Measurements from ENCODE around the gene PDPK1.

The PDPK1 gene

DNA sequence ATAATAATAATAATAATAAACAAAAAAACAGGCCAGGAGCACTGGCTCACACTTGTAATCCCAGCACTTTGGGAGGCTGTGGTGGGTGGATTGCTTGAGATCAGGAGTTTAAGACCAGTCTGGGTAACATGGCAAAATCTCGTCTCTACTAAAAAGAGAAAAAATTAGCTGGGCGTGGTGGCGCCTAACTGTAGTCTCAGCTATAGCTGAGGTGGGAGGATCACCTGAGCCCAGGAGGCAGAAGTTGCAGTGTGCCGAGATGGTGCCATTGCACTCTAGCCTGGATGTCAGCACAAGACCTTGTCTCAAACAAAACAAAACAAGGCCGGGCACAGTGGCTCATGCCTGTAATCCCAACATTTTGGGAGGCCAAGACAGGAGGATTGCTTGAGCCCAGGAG lies 42.8 kb upstream of the PDPK1 start (continued):
- TF ChIP-seq, protein P1, sequence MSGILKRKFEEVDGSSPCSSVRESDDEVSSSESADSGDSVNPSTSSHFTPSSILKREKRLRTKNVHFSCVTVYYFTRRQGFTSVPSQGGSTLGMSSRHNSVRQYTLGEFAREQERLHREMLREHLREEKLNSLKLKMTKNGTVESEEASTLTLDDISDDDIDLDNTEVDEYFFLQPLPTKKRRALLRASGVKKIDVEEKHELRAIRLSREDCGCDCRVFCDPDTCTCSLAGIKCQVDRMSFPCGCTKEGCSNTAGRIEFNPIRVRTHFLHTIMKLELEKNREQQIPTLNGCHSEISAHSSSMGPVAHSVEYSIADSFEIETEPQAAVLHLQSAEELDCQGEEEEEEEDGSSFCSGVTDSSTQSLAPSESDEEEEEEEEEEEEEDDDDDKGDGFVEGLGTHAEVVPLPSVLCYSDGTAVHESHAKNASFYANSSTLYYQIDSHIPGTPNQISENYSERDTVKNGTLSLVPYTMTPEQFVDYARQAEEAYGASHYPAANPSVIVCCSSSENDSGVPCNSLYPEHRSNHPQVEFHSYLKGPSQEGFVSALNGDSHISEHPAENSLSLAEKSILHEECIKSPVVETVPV (CRISPR knock-in tag; IDR thresholded peaks at IDR 0.05): no peak
- no peak for TF ChIP-seq ZFP3 (CRISPR knock-in tag; IDR thresholded peaks at IDR 0.05)

DNA sequence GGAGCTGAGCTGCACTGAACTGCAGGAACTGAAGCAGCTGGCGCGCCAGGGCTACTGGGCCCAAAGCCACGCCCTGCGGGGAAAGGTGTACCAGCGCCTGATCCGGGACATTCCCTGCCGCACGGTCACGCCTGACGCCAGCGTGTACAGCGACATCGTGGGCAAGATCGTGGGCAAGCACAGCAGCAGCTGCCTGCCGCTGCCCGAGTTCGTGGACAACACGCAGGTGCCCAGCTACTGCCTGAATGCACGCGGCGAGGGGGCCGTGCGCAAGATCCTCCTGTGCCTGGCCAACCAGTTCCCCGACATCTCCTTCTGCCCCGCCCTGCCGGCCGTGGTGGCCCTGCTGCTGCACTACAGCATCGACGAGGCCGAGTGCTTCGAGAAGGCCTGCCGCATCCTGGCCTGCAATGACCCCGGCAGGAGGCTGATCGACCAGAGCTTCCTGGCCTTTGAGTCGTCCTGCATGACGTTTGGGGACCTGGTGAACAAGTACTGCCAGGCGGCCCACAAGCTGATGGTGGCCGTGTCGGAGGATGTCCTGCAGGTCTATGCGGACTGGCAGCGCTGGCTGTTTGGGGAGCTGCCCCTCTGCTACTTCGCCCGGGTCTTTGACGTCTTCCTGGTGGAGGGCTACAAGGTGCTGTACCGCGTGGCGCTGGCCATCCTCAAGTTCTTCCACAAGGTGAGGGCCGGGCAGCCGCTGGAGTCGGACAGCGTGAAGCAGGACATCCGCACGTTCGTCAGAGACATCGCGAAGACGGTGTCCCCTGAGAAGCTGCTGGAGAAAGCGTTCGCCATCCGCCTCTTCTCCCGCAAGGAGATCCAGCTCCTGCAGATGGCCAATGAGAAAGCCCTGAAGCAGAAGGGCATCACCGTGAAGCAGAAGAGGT lies 41.4 kb upstream of the PDPK1 start:
- ATAC-seq: no peak
- TF ChIP-seq ZNF8 (CRISPR knock-in tag; IDR thresholded peaks at IDR 0.05) (no peak), ZFP3 (CRISPR knock-in tag; IDR thresholded peaks at IDR 0.05) (no peak), BACH2 (CRISPR knock-in tag; IDR thresholded peaks at IDR 0.05; ENCODE audit: borderline replicate concordance) (no peak), SNAI2 (CRISPR knock-in tag; IDR thresholded peaks at IDR 0.05) (no peak), ZNF70 (CRISPR knock-in tag; IDR thresholded peaks at IDR 0.05) (no peak), ZNF565 (CRISPR knock-in tag; conservative IDR thresholded peaks at IDR 0.05; ENCODE audit: low read depth) (no peak), TCF4 (CRISPR knock-in tag; IDR thresholded peaks at IDR 0.05; ENCODE audit: borderline replicate concordance) (no peak), ARNTL (CRISPR knock-in tag; IDR thresholded peaks at IDR 0.05; ENCODE audit: borderline replicate concordance, low read depth) (no peak), ZC3H10 (CRISPR knock-in tag; IDR thresholded peaks at IDR 0.05) (no peak), PPARA (CRISPR knock-in tag; IDR thresholded peaks at IDR 0.05; ENCODE audit: borderline replicate concordance) (no peak), GLIS3 (CRISPR knock-in tag; IDR thresholded peaks at IDR 0.05) (no peak), TOX (CRISPR knock-in tag; IDR thresholded peaks at IDR 0.05; ENCODE audit: borderline replicate concordance) (no peak), ZFP30 (CRISPR knock-in tag; IDR thresholded peaks at IDR 0.05) (no peak), ISL1 (CRISPR knock-in tag; IDR thresholded peaks at IDR 0.05) (no peak)
- TF ChIP-seq, protein P2, sequence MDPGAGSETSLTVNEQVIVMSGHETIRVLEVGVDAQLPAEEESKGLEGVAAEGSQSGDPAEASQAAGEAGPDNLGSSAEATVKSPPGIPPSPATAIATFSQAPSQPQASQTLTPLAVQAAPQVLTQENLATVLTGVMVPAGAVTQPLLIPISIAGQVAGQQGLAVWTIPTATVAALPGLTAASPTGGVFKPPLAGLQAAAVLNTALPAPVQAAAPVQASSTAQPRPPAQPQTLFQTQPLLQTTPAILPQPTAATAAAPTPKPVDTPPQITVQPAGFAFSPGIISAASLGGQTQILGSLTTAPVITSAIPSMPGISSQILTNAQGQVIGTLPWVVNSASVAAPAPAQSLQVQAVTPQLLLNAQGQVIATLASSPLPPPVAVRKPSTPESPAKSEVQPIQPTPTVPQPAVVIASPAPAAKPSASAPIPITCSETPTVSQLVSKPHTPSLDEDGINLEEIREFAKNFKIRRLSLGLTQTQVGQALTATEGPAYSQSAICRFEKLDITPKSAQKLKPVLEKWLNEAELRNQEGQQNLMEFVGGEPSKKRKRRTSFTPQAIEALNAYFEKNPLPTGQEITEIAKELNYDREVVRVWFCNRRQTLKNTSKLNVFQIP (CRISPR knock-in tag; IDR thresholded peaks at IDR 0.05; ENCODE audit: borderline replicate concordance, low read depth): no peak

DNA sequence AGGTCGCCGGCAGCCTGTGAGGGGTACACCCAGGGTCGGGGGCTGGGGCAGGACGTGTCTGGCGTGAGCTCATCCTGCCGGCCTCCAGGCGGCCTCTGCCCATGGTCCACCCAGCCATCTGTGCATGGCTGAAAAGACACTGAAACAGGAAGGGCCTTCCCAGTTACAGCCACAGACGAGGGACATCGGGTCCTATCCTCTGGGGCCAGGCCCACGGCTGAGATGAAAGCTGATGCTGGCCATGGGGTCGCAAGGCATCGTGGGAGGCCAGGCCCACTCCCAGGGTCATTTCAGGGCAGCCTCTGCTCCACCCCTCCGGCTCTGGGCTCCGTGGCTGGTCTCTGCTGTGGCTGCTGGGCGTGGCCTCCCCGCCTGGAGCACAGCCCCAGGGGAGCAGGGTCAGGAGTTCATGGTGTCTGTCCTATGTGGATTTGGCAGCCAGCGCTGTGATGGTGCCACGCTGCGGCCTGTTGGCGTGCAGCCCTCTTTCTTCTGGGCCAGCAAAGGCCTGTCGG lies 40.6 kb upstream of the PDPK1 start:
- ATAC-seq: no peak
- TF ChIP-seq SNAI2 (CRISPR knock-in tag; IDR thresholded peaks at IDR 0.05) (0 out of 2 replicates have a peak, but pooled peaks have one; percentile 27), OSR1 (CRISPR knock-in tag; IDR thresholded peaks at IDR 0.05) (no peak), ZNF70 (CRISPR knock-in tag; IDR thresholded peaks at IDR 0.05) (no peak), CSDC2 (CRISPR knock-in tag; IDR thresholded peaks at IDR 0.05) (no peak), ARNTL (CRISPR knock-in tag; IDR thresholded peaks at IDR 0.05; ENCODE audit: borderline replicate concordance, low read depth) (no peak)
- TF ChIP-seq, protein P2 (CRISPR knock-in tag; IDR thresholded peaks at IDR 0.05; ENCODE audit: borderline replicate concordance, low read depth): no peak

DNA sequence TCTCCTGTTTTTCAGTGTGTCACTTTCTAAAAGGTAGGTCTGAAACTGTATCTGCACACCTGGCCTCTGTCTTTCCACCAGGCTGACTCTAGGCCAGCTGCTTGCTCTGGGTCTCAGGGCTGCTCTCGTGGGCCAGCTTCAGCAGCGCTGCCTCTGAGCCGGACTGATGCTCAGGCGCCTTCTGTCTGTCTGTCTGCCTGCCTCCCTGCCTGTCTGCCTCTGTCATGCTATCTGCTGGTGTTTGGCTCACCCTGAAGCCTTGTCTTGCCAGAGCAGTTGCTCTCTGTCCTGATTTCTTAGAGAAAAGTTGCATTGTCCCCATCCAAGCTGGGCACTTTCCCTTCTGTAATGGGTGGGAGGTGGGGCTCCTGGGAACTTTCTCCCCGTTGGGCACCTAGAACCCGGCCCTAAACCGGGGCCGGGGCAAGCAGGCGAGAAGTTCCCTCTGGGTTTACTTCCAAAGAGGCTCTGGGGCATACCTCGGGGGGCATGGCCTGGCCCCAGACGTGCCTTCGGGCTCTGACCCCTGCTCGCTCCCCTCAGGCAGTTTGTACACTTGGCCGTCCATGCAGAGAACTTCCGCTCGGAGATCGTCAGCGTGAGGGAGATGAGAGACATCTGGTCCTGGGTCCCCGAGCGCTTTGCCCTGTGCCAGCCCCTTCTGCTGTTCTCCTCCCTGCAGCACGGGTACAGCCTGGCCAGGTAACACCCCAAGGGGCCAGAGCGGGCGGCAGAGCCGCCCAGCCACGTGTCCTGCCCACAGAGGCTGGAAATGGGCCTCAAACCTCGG lies 39.9 kb upstream of the PDPK1 start:
- TF ChIP-seq, protein P3, sequence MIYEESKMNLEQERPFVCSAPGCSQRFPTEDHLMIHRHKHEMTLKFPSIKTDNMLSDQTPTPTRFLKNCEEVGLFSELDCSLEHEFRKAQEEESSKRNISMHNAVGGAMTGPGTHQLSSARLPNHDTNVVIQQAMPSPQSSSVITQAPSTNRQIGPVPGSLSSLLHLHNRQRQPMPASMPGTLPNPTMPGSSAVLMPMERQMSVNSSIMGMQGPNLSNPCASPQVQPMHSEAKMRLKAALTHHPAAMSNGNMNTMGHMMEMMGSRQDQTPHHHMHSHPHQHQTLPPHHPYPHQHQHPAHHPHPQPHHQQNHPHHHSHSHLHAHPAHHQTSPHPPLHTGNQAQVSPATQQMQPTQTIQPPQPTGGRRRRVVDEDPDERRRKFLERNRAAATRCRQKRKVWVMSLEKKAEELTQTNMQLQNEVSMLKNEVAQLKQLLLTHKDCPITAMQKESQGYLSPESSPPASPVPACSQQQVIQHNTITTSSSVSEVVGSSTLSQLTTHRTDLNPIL (CRISPR knock-in tag; IDR thresholded peaks at IDR 0.05; ENCODE audit: low read depth): no peak
- TF ChIP-seq ZFP3 (CRISPR knock-in tag; IDR thresholded peaks at IDR 0.05) (no peak), SNAI2 (CRISPR knock-in tag; IDR thresholded peaks at IDR 0.05) (no peak), ZFP30 (CRISPR knock-in tag; IDR thresholded peaks at IDR 0.05) (no peak), TOX (CRISPR knock-in tag; IDR thresholded peaks at IDR 0.05; ENCODE audit: borderline replicate concordance) (no peak), PPARA (CRISPR knock-in tag; IDR thresholded peaks at IDR 0.05; ENCODE audit: borderline replicate concordance) (no peak), ZNF8 (CRISPR knock-in tag; IDR thresholded peaks at IDR 0.05) (no peak), GLIS3 (CRISPR knock-in tag; IDR thresholded peaks at IDR 0.05) (no peak)
- TF ChIP-seq, protein P4, sequence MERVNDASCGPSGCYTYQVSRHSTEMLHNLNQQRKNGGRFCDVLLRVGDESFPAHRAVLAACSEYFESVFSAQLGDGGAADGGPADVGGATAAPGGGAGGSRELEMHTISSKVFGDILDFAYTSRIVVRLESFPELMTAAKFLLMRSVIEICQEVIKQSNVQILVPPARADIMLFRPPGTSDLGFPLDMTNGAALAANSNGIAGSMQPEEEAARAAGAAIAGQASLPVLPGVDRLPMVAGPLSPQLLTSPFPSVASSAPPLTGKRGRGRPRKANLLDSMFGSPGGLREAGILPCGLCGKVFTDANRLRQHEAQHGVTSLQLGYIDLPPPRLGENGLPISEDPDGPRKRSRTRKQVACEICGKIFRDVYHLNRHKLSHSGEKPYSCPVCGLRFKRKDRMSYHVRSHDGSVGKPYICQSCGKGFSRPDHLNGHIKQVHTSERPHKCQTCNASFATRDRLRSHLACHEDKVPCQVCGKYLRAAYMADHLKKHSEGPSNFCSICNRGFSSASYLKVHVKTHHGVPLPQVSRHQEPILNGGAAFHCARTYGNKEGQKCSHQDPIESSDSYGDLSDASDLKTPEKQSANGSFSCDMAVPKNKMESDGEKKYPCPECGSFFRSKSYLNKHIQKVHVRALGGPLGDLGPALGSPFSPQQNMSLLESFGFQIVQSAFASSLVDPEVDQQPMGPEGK (CRISPR knock-in tag; IDR thresholded peaks at IDR 0.05; ENCODE audit: borderline replicate concordance): no peak
- TF ChIP-seq, protein P2 (CRISPR knock-in tag; IDR thresholded peaks at IDR 0.05; ENCODE audit: borderline replicate concordance, low read depth): no peak
- no peak for ATAC-seq
